HEK293 (cell line): ENCODE results near the gene PANK4.

ENCODE experiments used
- CTCF ChIA-PET: fragments of 350-600 bp; formaldehyde crosslinking; extraction: SDS; loops from one replicate; lab custom pipeline; 2021; ENCODE audit warnings: antibody characterized with exemption; lab: Yijun Ruan, JAX
- POLR2A ChIA-PET: fragments of 300-600 bp; formaldehyde crosslinking; extraction: SDS; loops from one replicate; lab custom pipeline; 2020; ENCODE audit warnings: antibody characterized with exemption, inconsistent platforms; lab: Yijun Ruan, JAX
- H3K27ac ChIP-seq: fragments of 200-500 bp; sonication (Bioruptor generic); 2 replicates; pipeline ENCODE4 v1.5.1; 2014; ENCODE audit warnings: low read depth, low read length, control low read depth, inconsistent platforms; ENCODE audit errors: extremely low read depth
- H3K36me3 ChIP-seq, 2 experiments: fragments of 200-500 bp in 1 of 2; sonication (Bioruptor generic) in 1 of 2; 1 replicate in 1 of 2; 2 replicates in 1 of 2; pipeline ENCODE4 v1.5.1; 2014 to 2017; ENCODE audit warnings: inconsistent platforms in 2 of 2, low read length in 2 of 2; ENCODE audit not compliant: control insufficient read depth in 2 of 2, insufficient read depth in 1 of 2
- H3K4me1 ChIP-seq: fragments of 200-500 bp; sonication (Bioruptor generic); 2 replicates; pipeline ENCODE4 v1.5.1; 2014; ENCODE audit warnings: mild to moderate bottlenecking, low read length, inconsistent platforms; ENCODE audit not compliant: control insufficient read depth, insufficient read depth
- H3K4me3 ChIP-seq: 2 replicates; pipeline ENCODE4 v1.5.1; 2011; ENCODE audit warnings: low read depth, mild to moderate bottlenecking, control low read depth, low read length, moderate library complexity
- H3K9me3 ChIP-seq: fragments of 200-500 bp; sonication (Bioruptor generic); 2 replicates; pipeline ENCODE4 v1.5.1; 2014; ENCODE audit warnings: low read depth, low read length, inconsistent platforms; ENCODE audit not compliant: control insufficient read depth, insufficient read depth
- EGR2 ChIP-seq: fragments of 450-650 bp; formaldehyde crosslinking; IDR thresholded peaks from 2 replicates; pipeline ENCODE4 v1.5.1; 2016; ENCODE audit warnings: low read depth, missing biosample characterization, missing genetic modification characterization
- ELK4 ChIP-seq: IDR thresholded peaks from 2 replicates; pipeline ENCODE4 v1.6.1; 2011; ENCODE audit warnings: mild to moderate bottlenecking, low read depth, low read length, borderline replicate concordance
- GLIS2 ChIP-seq: fragments of 450-650 bp; formaldehyde crosslinking; IDR thresholded peaks from 2 replicates; pipeline ENCODE4 v1.5.1; 2016; ENCODE audit warnings: missing biosample characterization, missing genetic modification characterization
- KLF7 ChIP-seq: fragments of 450-650 bp; formaldehyde crosslinking; IDR thresholded peaks from 2 replicates; pipeline ENCODE4 v1.5.1; 2016; ENCODE audit warnings: missing biosample characterization, missing genetic modification characterization, borderline replicate concordance
- PRDM6 ChIP-seq: fragments of 450-650 bp; formaldehyde crosslinking; IDR thresholded peaks from 2 replicates; pipeline ENCODE4 v1.5.1; 2017; ENCODE audit warnings: missing biosample characterization, missing genetic modification characterization
- SETDB1 ChIP-seq: IDR thresholded peaks from one replicate; pipeline ENCODE4 v1.6.1; 2017; ENCODE audit warnings: mild to moderate bottlenecking, low read length, moderate library complexity, mixed read lengths; ENCODE audit not compliant: insufficient read length
- YY1 ChIP-seq: fragments of 450-650 bp; formaldehyde crosslinking; IDR thresholded peaks from 2 replicates; pipeline ENCODE4 v1.5.1; 2018; ENCODE audit warnings: missing biosample characterization, missing genetic modification characterization
- ZBTB11 ChIP-seq: fragments of 450-650 bp; formaldehyde crosslinking; conservative IDR thresholded peaks from 2 replicates; pipeline ENCODE4 v1.5.1; 2016; ENCODE audit warnings: low read depth, missing biosample characterization, missing genetic modification characterization
- ZNF214 ChIP-seq: fragments of 450-650 bp; formaldehyde crosslinking; IDR thresholded peaks from 2 replicates; pipeline ENCODE4 v1.5.1; 2017; ENCODE audit warnings: missing biosample characterization, mild to moderate bottlenecking, missing genetic modification characterization, borderline replicate concordance
- ZNF239 ChIP-seq: fragments of 450-650 bp; formaldehyde crosslinking; IDR thresholded peaks from 2 replicates; pipeline ENCODE4 v1.5.1; 2016; ENCODE audit warnings: missing biosample characterization, missing genetic modification characterization
- ZNF561 ChIP-seq: fragments of 450-650 bp; IDR thresholded peaks from 2 replicates; pipeline ENCODE4 v1.5.1; 2018; ENCODE audit warnings: missing biosample characterization, missing genetic modification characterization, borderline replicate concordance
- ZNF639 ChIP-seq: fragments of 450-650 bp; formaldehyde crosslinking; IDR thresholded peaks from 2 replicates; pipeline ENCODE4 v1.5.1; 2016; ENCODE audit warnings: missing biosample characterization, missing genetic modification characterization
- ZNF660 ChIP-seq: fragments of 450-650 bp; IDR thresholded peaks from 2 replicates; pipeline ENCODE4 v1.5.1; 2018; ENCODE audit warnings: missing biosample characterization, mild to moderate bottlenecking, missing genetic modification characterization
- ZNF747 ChIP-seq: fragments of 450-650 bp; formaldehyde crosslinking; IDR thresholded peaks from 2 replicates; pipeline ENCODE4 v1.5.1; 2016; ENCODE audit warnings: missing biosample characterization, missing genetic modification characterization
- ZNF791 ChIP-seq: fragments of 450-650 bp; formaldehyde crosslinking; IDR thresholded peaks from 2 replicates; pipeline ENCODE4 v1.5.1; 2016; ENCODE audit warnings: missing biosample characterization, missing genetic modification characterization
- ZNF792 ChIP-seq: fragments of 450-650 bp; formaldehyde crosslinking; IDR thresholded peaks from 2 replicates; pipeline ENCODE4 v1.5.1; 2016; ENCODE audit warnings: missing biosample characterization, missing genetic modification characterization
- ZNF837 ChIP-seq: fragments of 450-650 bp; formaldehyde crosslinking; IDR thresholded peaks from 2 replicates; pipeline ENCODE4 v1.5.1; 2016; ENCODE audit warnings: missing biosample characterization, missing genetic modification characterization
- ZSCAN30 ChIP-seq: fragments of 450-650 bp; IDR thresholded peaks from 2 replicates; pipeline ENCODE4 v1.5.1; 2018; ENCODE audit warnings: missing biosample characterization, mild to moderate bottlenecking, missing genetic modification characterization, moderate library complexity
- TF ChIP-seq, protein P1 (sequence below): fragments of 450-650 bp; formaldehyde crosslinking; IDR thresholded peaks from 2 replicates; pipeline ENCODE4 v1.5.1; 2017; ENCODE audit warnings: missing biosample characterization, missing genetic modification characterization

PANK4 gene

DNA sequence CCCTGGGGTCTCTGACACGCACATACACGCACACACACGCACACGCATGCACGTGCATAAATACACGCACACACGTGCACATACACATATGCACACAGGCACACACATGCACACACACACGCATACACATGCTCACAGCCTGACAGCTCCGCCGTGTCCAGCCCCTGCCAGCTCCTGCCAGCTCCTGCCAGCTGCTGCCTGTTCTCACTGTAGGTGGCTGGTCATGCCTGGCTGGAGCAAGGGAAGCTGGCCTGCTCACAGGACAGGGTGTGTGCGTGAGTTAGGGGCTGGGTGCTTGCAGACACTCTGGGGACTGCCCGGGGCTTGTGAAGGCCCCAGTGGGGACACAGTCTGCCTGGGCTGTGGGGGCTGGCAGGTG, 45.4 kb downstream of the PANK4 start:
- H3K9me3 ChIP-seq = no peaks in the 10 kb centered on the region
- no peak for TF ChIP-seq SETDB1
- no peak for TF ChIP-seq ZNF639
- TF ChIP-seq KLF7 (tag by site-specific recombination) = no peak
- TF ChIP-seq, protein P1, sequence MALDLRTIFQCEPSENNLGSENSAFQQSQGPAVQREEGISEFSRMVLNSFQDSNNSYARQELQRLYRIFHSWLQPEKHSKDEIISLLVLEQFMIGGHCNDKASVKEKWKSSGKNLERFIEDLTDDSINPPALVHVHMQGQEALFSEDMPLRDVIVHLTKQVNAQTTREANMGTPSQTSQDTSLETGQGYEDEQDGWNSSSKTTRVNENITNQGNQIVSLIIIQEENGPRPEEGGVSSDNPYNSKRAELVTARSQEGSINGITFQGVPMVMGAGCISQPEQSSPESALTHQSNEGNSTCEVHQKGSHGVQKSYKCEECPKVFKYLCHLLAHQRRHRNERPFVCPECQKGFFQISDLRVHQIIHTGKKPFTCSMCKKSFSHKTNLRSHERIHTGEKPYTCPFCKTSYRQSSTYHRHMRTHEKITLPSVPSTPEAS = peak; percentile 44; the same call in 1 of the 2 replicates
- no peak for TF ChIP-seq ZNF792 (tag by site-specific recombination)
- TF ChIP-seq ZNF561 (tag by site-specific recombination) = no peak
- no peak for TF ChIP-seq ZNF239 (tag by site-specific recombination)
- POLR2A ChIA-PET = no interaction called here
- no peaks in the 10 kb centered on the region for H3K36me3 ChIP-seq
- no peak overlapping the region for H3K27ac ChIP-seq
- H3K4me3 ChIP-seq = no peak overlapping the region
- H3K4me1 ChIP-seq = no peaks in the 10 kb centered on the region
- CTCF ChIA-PET = no interaction called here

DNA sequence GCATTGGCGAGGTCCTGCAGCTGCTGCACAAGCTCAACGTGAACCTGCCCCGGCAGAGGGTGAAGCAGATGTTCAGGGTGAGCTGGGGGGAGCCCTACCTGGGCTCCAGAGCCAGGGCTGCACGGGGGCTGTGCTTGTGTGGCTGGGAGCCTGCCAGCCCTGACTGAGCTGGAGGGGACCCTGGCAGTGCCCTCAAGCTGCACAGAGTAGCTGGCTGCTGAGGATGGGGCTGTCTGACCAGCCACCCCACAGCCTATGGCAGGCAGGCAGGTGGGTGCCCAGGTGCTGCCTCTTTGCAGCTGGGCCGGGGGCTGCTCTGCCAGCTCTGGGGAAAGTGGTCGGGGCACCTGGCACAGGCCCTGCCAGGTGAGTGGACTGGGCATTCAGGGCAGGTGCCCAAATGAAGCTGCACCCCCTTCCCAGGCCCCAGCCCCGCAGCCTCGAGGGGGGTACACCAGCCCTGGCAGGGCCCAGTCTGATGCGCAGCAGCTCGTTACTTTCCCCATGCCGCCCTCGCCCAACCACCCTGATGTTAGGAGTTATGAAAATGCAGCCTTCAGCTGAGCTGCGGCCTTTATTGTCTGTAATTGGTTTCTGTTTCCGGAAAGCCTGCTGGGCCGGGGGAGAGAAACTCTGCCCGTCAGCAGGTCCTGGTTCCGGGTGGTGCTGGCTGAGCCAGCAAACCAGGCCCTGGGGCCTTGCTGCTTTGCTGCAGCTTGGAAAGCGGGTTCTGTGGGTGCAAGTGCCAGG, 46.0 kb downstream of the PANK4 start:
- POLR2A ChIA-PET = no interaction called here
- H3K4me3 ChIP-seq = no peak overlapping the region
- TF ChIP-seq ZNF792 (tag by site-specific recombination) = no peak
- TF ChIP-seq ELK4 = no peak
- TF ChIP-seq GLIS2 (tag by site-specific recombination) = no peak
- TF ChIP-seq ZNF660 (tag by site-specific recombination) = no peak
- no peak for TF ChIP-seq YY1 (tag by site-specific recombination)
- no peak for TF ChIP-seq ZBTB11 (tag by site-specific recombination)
- no peak for TF ChIP-seq ZNF837
- TF ChIP-seq PRDM6 = no peak
- TF ChIP-seq ZNF214 (tag by site-specific recombination) = no peak
- no peak for TF ChIP-seq EGR2 (tag by site-specific recombination)
- no peak for TF ChIP-seq ZNF747 (tag by site-specific recombination)
- TF ChIP-seq ZNF791 (tag by site-specific recombination) = no peak
- TF ChIP-seq ZSCAN30 (tag by site-specific recombination) = no peak
- CTCF ChIA-PET = no interaction called here
- H3K27ac ChIP-seq = no peak overlapping the region
- H3K36me3 ChIP-seq = no peaks in the 10 kb centered on the region
- no peaks in the 10 kb centered on the region for H3K4me1 ChIP-seq
- no peaks in the 10 kb centered on the region for H3K9me3 ChIP-seq
